ENCODE results near the gene PHACTR1.

PHACTR1 gene

GRCh38 chr6:12992770-12993169 is 276.2 kb downstream of the PHACTR1 start:
- no peak for DNase-seq (ENCODE audit: low read depth in 2 of 2)

DNA sequence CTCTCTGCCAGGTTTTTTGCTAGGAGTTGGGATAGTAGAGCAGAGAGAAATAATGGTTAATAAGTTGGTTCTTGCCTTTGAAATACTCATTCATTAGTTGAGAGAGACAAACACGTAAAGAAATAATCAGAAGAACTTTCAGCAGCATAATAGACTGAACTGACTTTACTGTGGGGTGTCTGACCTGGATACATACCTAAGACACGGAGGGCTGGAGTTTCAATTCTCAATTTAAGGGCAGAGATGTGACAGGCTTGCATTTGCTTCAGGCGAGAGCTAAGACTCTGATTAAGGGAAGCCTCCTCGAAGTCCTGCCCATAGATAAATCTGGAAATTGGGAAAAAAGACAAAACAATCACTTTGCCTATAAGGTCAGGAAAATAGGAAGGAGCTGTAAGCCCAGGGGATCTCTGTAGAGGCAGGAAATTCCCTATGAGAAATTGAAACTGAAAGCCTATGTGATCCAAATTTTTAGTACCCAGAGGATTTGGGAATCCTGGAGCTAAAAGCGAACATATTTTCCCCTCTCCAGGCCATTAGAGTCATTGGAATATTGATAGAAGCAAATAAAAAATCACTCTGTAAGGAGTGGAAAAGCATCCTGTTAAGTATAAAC is 276.8 kb downstream of the PHACTR1 start:
- no peak for DNase-seq (ENCODE audit: low read depth in 2 of 2)

DNA sequence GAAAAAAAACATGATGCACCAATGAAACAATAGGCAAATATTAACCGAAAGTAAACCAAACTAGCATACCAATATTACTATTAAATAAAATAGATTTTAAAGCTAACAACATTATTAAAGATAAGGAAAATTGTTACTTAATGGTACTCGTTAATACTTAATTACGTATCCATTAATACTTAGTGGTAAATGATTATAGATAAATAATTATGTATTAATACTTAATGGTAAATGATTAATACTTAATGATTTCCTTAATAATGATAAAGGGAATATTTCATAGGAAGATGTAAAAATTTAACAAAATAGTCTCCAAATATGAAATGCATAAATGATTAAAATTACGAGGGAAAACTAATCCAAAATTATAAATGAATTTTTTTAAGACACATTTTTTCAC is 278.9 kb downstream of the PHACTR1 start:
- DNase-seq (ENCODE audit: low read depth in 2 of 2): no peak

- DNase-seq (ENCODE audit: low read depth in 2 of 2): no peak
Measured at GRCh38 chr6:13000537-13000936, 284.0 kb downstream of the PHACTR1 start.

DNA sequence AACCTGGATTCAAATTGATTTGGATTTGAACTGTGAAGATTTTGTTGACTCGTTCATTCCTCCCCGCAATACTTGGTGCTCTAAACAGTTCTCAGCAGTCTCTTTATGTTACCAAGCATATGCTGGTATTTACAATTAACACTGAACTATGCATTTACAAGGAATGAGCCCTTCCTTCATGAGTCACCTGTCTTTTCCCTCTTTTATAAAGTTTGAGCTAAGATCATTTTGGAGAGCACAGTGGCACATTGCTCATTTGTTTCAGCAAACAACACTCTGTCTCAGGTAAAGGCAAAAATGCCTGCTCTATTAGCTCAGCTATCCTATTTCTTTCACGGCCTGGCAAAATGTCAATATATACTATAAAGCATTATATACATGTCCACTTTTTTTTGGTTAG is 285.4 kb downstream of the PHACTR1 start:
- no peak for DNase-seq (ENCODE audit: low read depth in 2 of 2)

GRCh38 chr6:13004601-13005000 is 288.0 kb downstream of the PHACTR1 start:
- DNase-seq (ENCODE audit: low read depth in 2 of 2): no peak

DNA sequence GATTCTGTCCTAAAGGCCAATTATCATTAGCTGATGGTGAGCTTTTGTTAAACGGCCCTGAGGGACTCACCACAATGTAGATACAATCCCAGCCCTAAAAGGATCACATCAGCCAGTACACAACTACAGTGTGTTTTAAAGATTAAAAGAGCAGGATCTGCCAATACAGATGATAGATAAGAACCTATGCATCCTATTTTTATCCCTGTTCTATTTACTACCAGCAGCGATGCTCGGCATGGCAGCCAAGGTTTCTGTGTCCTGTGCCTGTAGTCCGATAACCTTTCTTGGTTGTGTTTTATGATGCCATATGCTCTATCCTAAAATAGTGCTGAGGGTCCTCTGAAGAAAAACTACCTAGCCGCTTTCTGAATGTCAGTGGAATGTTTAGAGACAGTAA is 289.4 kb downstream of the PHACTR1 start:
- no peak for DNase-seq (ENCODE audit: low read depth in 2 of 2)

GRCh38 chr6:13006578-13007300 is 290.2 kb downstream of the PHACTR1 start:
- DNase-seq (ENCODE audit: low read depth in 2 of 2): no peak

GRCh38 chr6:13007744-13008143 is 291.2 kb downstream of the PHACTR1 start:
- no peak for DNase-seq (ENCODE audit: low read depth in 2 of 2)

DNA sequence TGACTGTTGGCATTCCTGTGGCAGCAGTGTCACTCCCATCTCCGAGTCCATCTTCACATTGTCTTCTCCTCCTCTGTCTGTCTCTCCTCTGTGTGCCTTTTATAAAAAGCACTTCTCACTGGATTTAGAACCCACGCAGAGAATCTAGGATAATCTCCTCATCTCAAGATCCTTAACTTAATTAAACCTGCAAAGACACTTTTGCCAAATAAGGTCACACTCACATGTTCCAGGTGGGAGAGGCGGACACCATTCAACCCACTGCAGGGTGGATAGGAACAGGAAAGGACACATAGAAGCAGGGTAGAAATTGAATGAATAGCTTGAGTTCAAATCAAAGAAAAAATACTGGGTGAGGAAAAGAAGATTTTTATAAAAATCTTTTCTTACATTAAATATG is 292.5 kb downstream of the PHACTR1 start:
- no peak for DNase-seq (ENCODE audit: low read depth in 2 of 2)

- DNase-seq (ENCODE audit: low read depth in 2 of 2): no peak
Measured at GRCh38 chr6:13009461-13009860, 292.9 kb downstream of the PHACTR1 start.

DNA sequence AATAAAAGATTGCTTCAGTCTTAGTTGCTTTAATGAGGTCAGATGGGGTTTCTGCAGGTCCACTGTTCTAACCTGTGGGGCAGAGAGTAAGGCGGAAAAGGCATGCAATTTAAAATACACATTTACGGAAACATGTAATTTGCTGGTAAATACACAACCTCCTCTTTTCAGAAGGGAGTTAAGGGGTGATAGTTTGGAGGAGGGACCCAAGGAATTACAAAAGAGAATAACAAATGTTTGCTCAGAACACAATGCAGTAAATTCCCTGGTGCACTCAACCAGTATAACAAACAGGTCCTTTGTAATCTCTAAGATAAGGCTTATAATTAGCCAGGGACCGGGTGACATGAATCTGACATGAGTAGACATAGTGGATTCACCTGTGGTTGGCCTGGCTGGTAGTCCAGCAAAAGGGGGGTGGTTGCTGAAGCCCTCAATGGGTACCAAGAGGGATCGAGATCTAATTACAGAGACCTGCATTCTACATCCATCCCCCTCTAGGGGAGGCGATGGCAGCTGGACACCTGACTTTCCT is 295.1 kb downstream of the PHACTR1 start:
- no peak for DNase-seq (ENCODE audit: low read depth in 2 of 2)

GRCh38 chr6:13012296-13012695 is 295.7 kb downstream of the PHACTR1 start:
- no peak for DNase-seq (ENCODE audit: low read depth in 2 of 2)

DNA sequence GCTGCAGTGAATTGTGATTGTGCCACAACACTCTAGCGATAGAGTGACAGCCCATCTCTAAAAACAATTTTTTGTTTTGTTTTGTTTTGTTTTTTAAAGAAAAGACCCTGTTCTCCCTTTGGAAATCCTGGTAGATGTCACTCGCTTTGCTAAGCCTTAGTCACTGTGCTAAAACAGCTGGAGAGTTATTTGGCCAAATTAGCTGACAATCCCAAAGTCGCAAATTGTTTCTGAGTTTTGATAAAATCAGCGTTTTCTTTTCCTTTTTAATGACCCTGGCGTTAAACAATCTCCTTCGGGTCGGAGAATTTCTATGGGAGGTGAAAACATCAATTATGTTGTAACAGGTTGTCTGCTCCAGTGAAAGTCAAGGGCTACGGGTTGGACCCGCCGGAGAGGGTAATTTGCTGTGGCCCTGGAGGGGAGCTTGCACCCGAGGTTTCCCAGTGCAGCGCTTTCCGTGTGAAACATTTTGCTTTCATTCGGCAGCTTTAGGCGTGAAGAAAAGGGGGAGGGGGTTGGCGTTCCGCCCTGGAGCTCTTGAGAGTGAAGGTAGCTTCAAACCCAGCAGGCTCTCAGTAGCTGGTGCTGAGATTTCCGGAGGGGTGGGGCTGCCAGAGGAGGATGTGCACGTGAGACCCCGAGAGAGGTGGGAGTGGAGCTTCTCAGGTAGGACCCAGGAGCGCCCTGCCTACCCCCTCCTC is 296.6 kb downstream of the PHACTR1 start:
- DNase-seq (ENCODE audit: low read depth in 2 of 2): no peak

GRCh38 chr6:13013681-13014503 is 297.3 kb downstream of the PHACTR1 start:
- DNase-seq (ENCODE audit: low read depth in 2 of 2): no peak

DNA sequence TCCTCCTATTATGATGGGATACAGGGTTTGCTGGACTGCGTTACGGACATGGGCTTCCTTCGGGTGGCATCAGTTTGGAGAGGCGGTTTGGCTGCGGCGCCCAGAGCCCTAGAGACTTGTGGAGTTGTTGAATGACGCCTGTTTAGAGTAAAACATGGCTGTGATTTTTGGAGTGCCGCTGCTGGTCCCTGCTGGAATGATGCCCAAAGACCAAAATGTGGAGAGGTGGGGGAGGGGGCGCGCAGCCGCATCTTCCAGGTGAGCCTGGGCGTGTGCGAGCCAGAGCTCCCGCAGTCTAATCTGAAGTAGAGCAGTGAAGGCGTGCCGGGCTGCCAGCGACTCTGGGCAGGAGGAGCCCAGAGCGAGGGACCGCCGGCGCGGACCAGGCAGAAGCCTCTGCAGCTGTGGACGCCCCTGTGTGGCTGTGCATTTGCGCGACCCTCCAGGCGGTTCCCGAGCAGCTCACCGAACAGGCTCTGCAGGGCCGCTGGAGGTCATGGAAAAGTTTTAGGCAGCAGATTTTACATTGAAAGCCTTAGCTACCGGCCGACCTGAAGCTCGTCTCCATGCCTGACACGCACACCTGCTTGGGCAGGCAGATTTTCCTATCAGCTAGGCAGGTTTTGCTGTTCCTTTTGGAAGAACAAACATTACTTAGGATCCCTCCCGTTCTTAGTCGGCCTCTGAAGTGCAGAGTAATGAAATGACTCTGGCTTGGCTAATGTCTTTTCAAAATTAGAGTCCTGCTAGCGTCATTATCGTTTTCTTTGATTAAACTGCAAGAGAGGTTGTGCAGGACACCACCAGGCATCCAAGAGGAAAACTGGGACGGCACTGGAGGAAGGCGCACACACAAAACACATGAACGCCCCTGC is 298.2 kb downstream of the PHACTR1 start:
- no peak for DNase-seq (ENCODE audit: low read depth in 2 of 2)

DNA sequence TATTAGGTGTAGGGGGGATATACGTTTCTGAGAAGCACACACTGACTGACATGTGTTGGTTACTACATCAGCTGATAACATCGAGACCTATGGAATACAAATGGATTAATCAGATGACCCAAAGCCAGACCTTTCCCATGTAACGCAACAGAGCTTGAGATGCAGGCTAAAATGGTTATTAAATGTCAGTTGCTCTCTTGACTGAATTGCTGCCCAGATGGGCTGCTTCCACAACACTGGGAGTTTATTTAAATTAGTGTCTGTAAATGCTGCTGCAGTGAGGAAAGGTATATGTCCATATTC is 298.8 kb downstream of the PHACTR1 start:
- no peak for DNase-seq (ENCODE audit: low read depth in 2 of 2)

DNA sequence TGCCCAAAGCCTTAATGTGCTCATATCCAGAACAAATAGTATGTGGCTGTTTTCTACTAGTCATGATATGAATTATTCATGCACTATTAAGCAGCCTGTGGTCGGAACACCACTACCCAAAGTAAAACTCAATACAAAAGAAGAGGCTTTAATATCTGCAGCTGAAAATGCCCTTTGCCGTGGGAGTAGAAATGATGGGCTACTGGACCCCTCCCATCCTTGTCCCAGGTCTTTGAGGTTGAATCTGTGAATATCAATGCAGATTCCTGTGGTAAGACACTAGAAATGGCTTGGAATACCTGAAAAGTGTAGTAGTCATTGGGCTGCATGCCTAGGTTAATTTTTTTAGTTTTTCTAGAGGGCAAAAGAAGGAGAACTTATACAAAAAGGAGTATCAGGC is 308.0 kb downstream of the PHACTR1 start:
- DNase-seq (ENCODE audit: low read depth in 2 of 2): no peak

GRCh38 chr6:13025893-13026499 is 309.4 kb downstream of the PHACTR1 start:
- DNase-seq (ENCODE audit: low read depth in 2 of 2): no peak

GRCh38 chr6:13026557-13026956 is 310.0 kb downstream of the PHACTR1 start:
- no peak for DNase-seq (ENCODE audit: low read depth in 2 of 2)

DNA sequence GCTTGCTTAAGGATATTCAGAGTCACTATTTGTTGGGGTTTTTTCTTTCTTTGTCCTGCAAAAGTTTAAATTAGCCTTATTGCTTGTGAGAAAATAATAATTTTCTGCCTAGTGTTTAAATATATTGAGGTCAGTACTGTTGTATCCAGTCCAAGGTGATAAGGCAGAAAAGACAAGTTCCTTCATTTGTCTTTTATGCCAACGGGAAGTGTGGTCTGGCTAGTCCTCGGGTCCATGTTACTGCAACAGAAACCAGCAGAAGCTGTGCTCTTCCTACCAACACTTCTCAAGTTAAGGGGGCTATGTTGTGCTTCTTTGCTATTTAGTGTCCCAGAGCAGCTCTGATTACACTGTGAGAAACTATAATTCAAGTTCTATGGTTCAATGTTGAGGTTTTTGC is 310.6 kb downstream of the PHACTR1 start:
- DNase-seq (ENCODE audit: low read depth in 2 of 2): no peak
